ENCODE data around the gene LCN9. TPM values are rescaled to one million over a fixed set of nuclear protein-coding genes. Genes with fewer than 3 reads are reported as not detected.
A peak's percentile ranks its signal among the peaks of the same experiment; 100 is the strongest.
"Not testable (repeated sequence)": the region's sequence is repeated elsewhere in the genome, so short reads cannot be mapped to it uniquely, and the experiment has no call there.

Gene LCN9
- total RNA-seq, 1 donor from 2014 or later, result not detected

GRCh38 chr9:135665795-135666189 is 2.7 kb downstream of the LCN9 start:
- H3K4me3 ChIP-seq, result no peak overlapping the region
- no peak for DNase-seq

GRCh38 chr9:135666534-135667462 is 3.7 kb downstream of the LCN9 start:
- Histone ChIP-seq H3K9me3 (no peaks in the 10 kb centered on the region), H3K27ac (no peak overlapping the region), H3K4me3 (no peak overlapping the region), H3K36me3 (no peaks in the 10 kb centered on the region), H3K4me1 (no peaks in the 10 kb centered on the region), H3K27me3 (peaks cover 7% of the 10 kb centered on the region)
- DNase-seq (peak; percentile 52), ATAC-seq (no peak)
- no peak for TF ChIP-seq CTCF (IDR thresholded peaks at IDR 0.05)
- intact Hi-C loops (cut with DNase I), result no loop called here

More at GRCh38 chr9:135665795-135666189, 2.7 kb downstream of the LCN9 start:
- no peak overlapping the region for H3K27ac ChIP-seq
- H3K27me3 ChIP-seq, result peaks cover 7% of the 10 kb centered on the region
- H3K36me3 ChIP-seq, result no peaks in the 10 kb centered on the region
- intact Hi-C loops (cut with DNase I), result no loop called here
- no peaks in the 10 kb centered on the region for H3K9me3 ChIP-seq
- no peak for TF ChIP-seq CTCF (IDR thresholded peaks at IDR 0.05)
- no peaks in the 10 kb centered on the region for H3K4me1 ChIP-seq
- no peak for ATAC-seq

- peaks cover 7% of the 10 kb centered on the region for H3K27me3 ChIP-seq
- TF ChIP-seq CTCF (IDR thresholded peaks at IDR 0.05), result no peak
- ATAC-seq (no peak), DNase-seq (peak; percentile 60)
- no peak overlapping the region for H3K4me3 ChIP-seq
- H3K27ac ChIP-seq, result no peak overlapping the region
- H3K4me1 ChIP-seq, result no peaks in the 10 kb centered on the region
- intact Hi-C loops (cut with DNase I), result no loop called here
- H3K36me3 ChIP-seq, result no peaks in the 10 kb centered on the region
- no peaks in the 10 kb centered on the region for H3K9me3 ChIP-seq
These were observed 4.4 kb downstream of the LCN9 start for GRCh38 chr9:135667463-135668001.

- H3K36me3 ChIP-seq; H3K4me3 ChIP-seq; intact Hi-C loops (cut with DNase I); H3K9me3 ChIP-seq; ATAC-seq; DNase-seq; H3K27ac ChIP-seq; H3K4me1 ChIP-seq: not testable (repeated sequence)
- peaks cover 15% of the 10 kb centered on the region for H3K27me3 ChIP-seq
These were observed 5.9 kb downstream of the LCN9 start for GRCh38 chr9:135669018-135669417.

- DNase-seq (peak; percentile 57), ATAC-seq (no peak)
- Histone ChIP-seq H3K9me3 (no peaks in the 10 kb centered on the region), H3K27ac (no peak overlapping the region), H3K4me1 (no peaks in the 10 kb centered on the region), H3K4me3 (no peak overlapping the region), H3K36me3 (no peaks in the 10 kb centered on the region), H3K27me3 (peaks cover 15% of the 10 kb centered on the region)
- TF ChIP-seq CTCF (IDR thresholded peaks at IDR 0.05), result no peak
- intact Hi-C loops (cut with DNase I), result no loop called here
These were observed 6.6 kb downstream of the LCN9 start for GRCh38 chr9:135669616-135670285.

Data from upper lobe of right lung (tissue), 1 donor.